ENCODE data around the gene VWA5A.
"Not testable (repeated sequence)": the region's sequence is repeated elsewhere in the genome, so short reads cannot be mapped to it uniquely, and the experiment has no call there.

Gene VWA5A

DNA sequence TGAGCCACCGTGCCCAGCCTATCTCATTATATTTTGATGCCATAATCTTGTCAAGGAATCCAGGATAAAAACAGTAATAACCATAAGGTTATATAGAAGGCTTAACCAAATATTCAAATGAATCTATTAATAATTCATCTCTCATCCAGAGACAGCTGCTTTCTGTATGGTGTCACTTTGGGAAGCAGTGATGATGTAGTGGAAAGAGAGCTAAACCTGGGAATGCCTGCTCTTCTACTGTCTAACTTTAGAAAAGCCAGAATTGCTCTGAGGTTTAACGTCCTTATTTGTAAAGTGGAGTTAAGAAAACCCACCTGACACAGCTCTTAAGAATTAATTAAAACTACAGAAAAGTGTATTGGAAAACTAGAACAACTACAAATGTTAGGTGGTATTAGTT, 38.6 kb downstream of the VWA5A start:
- no peak overlapping the region for H3K27ac ChIP-seq
- TF ChIP-seq, protein P1, sequence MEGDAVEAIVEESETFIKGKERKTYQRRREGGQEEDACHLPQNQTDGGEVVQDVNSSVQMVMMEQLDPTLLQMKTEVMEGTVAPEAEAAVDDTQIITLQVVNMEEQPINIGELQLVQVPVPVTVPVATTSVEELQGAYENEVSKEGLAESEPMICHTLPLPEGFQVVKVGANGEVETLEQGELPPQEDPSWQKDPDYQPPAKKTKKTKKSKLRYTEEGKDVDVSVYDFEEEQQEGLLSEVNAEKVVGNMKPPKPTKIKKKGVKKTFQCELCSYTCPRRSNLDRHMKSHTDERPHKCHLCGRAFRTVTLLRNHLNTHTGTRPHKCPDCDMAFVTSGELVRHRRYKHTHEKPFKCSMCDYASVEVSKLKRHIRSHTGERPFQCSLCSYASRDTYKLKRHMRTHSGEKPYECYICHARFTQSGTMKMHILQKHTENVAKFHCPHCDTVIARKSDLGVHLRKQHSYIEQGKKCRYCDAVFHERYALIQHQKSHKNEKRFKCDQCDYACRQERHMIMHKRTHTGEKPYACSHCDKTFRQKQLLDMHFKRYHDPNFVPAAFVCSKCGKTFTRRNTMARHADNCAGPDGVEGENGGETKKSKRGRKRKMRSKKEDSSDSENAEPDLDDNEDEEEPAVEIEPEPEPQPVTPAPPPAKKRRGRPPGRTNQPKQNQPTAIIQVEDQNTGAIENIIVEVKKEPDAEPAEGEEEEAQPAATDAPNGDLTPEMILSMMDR (conservative IDR thresholded peaks at IDR 0.05; ENCODE audit: low read depth), result no peak
- no peak for DNase-seq (ENCODE audit: low spot score)
- POLR2A ChIA-PET (ENCODE audit: low non-redundant PET), result no interaction called here
- CTCF ChIA-PET, result no interaction called here

DNA sequence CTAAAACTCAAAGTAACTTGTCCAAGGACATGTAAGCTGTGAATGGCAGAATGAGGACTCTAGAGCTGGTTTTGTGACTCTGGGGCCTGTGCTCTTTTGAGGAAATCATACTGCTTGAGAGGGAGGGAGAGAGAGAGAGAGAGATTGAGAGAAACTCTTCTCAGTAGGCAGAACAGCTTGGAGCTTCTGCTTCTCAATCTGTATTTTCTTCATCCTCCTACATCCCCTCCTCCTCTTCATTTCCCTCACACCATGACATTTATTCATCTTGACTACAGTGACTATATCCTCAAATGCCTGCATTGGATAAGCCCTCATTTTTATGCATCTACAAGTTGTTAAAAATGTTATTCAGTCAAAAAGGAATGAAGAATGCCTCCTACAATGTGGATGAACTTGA, 44.2 kb downstream of the VWA5A start:
- no peak for DNase-seq (ENCODE audit: low spot score)
- H3K27ac ChIP-seq, result no peak overlapping the region
- ChIA-PET CTCF (interaction anchor here (0.7 kb wide), 1 partner anchor 1578 kb away, joined by 3 read pairs; no protein-coding TSS in a partner anchor), POLR2A (ENCODE audit: low non-redundant PET) (no interaction called here)
- TF ChIP-seq, protein P1 (conservative IDR thresholded peaks at IDR 0.05; ENCODE audit: low read depth), result no peak

DNA sequence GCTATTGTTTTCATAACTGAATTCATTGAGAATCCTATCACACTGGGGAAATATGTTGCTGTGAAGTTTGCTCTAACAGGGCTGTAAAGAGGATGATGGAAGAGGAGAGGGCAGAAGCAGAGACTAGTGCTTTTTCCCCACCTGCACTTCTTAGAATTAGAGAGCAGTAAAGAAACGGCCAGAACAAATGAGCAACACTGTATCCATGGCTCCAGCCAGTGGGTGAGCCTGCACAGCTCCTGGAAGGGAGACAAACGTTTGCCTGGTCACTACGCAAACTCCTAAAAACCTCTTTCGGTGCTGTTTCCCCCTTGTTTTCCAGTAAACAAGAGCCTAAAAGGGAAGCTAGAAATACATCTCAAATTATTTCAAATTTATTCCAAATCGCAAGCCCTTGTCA, 45.7 kb downstream of the VWA5A start:
- no peak overlapping the region for H3K27ac ChIP-seq
- ChIA-PET CTCF (no interaction called here), POLR2A (ENCODE audit: low non-redundant PET) (no interaction called here)
- DNase-seq (ENCODE audit: low spot score), result no peak
- TF ChIP-seq, protein P1 (conservative IDR thresholded peaks at IDR 0.05; ENCODE audit: low read depth), result no peak

DNA sequence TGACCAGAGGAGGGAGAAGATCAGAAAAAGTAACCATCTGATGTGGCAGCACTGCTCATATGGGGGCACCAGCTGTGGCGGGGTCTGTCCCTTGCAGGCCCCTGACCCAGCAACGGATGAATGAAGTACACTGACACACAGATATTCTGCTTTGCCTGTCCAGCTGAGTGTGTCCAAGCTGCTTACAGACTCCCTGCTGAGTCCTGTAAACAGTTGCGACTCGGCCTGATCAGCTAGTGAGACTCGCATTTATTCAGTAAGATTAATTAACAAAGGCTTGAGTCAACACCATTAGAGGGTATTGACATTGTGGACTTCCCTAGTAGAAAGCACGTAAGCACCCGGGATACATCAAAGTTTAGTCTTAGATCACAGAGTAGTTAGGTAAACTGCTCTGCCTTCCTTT, 52.6 kb downstream of the VWA5A start:
- CTCF ChIA-PET, result no interaction called here
- POLR2A ChIA-PET (ENCODE audit: low non-redundant PET), result no interaction called here
- DNase-seq (ENCODE audit: low spot score), result no peak
- TF ChIP-seq, protein P1 (conservative IDR thresholded peaks at IDR 0.05; ENCODE audit: low read depth), result no peak
- H3K27ac ChIP-seq, result no peak overlapping the region

DNA sequence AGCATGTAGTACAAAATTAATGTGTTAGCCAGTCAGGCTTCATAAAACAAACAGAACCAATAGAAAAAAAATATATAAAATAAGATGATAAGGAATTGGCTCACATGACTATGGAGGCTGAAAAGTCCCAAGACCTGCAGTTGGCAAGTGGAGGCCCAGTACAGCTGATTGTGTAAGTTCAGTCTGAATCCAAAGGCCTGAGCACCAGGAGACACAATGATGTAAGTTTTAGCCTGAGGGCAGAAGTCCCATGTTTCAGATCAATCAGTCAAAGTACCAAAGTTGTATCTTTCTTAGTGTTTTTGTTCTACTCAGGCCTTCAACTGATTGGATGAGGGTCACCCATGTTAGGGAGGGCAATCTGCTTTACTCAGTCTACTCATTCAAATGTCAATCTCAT, 53.5 kb downstream of the VWA5A start:
- ChIA-PET POLR2A (ENCODE audit: low non-redundant PET) (no interaction called here), CTCF (no interaction called here)
- no peak for DNase-seq (ENCODE audit: low spot score)
- H3K27ac ChIP-seq, result no peak overlapping the region
- TF ChIP-seq, protein P1 (conservative IDR thresholded peaks at IDR 0.05; ENCODE audit: low read depth), result no peak

DNA sequence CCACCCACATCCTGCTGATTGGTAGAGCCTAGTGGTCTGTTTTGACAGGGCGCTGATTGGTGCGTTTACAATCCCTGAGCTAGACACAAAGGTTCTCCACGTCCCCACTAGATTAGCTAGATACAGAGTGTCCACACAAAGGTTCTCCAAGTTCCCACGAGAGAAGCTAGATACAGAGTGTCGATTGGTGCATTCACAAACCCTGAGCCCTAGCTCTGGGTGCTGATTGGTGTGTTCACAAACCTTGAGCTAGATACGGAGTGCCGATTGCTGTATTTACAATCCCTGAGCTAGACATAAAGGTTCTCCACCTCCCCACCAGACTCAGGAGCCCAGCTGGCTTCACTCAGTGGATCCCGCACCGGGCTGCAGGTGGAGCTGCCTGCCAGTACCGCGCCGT, 55.1 kb downstream of the VWA5A start:
- H3K27ac ChIP-seq; DNase-seq (ENCODE audit: low spot score); POLR2A ChIA-PET (ENCODE audit: low non-redundant PET); CTCF ChIA-PET: not testable (repeated sequence)

DNA sequence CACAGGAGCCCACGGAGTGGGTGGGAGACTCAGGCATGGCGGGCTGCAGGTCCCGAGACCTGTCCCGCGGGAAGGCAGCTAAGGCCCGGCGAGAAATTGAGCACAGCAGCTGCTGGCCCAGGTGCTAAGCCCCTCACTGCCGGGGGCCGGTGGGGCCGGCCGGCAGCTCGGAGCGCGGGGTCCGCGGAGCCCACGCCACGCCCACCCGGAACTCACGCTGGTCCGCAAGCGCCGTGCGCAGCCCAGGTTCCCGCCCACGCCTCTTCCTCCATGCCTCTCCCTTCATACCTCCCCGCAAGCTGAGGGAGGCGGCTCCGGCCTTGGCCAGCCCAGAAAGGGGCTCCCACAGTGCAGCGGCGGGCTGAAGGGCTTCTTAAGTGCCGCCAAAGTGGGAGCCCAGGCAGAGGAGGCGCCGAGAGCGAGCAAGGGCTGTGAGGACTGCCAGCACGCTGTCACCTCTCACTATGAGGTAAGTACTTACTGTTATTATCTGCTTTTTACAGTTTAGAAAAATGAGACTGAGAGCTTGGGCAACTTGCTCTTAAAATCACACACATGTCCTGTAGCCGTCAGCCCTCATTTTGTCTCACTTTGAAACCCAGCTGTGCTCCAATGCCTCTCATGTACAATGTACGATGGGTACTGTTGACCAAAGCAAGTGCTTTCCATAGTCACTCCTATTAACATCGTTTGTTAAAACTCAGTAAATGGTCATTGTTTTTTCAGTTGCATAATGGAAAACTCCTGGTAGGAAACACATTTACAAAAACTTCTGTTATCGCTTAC, 55.7 kb downstream of the VWA5A start:
- ChIA-PET POLR2A (ENCODE audit: low non-redundant PET) (no interaction called here), CTCF (interaction anchor here (0.5 kb wide), 1 partner anchor 552 kb away, joined by 3 read pairs; no protein-coding TSS in a partner anchor)
- TF ChIP-seq, protein P1 (conservative IDR thresholded peaks at IDR 0.05; ENCODE audit: low read depth), result no peak
- no peak for DNase-seq (ENCODE audit: low spot score)
- no peak overlapping the region for H3K27ac ChIP-seq
